HG02798 (cell line): ENCODE data around the gene NT5C2.
A peak's percentile ranks its signal among the peaks of the same experiment; 100 is the strongest.

Experiments used
- ATAC-seq: cut with Tn5 transposase; IDR thresholded peaks from one replicate; pipeline ENCODE4 v1.9.1; 2021; ENCODE audit warnings: mild to moderate bottlenecking; ENCODE audit not compliant: unreplicated experiment, poor library complexity

NT5C2 gene

DNA sequence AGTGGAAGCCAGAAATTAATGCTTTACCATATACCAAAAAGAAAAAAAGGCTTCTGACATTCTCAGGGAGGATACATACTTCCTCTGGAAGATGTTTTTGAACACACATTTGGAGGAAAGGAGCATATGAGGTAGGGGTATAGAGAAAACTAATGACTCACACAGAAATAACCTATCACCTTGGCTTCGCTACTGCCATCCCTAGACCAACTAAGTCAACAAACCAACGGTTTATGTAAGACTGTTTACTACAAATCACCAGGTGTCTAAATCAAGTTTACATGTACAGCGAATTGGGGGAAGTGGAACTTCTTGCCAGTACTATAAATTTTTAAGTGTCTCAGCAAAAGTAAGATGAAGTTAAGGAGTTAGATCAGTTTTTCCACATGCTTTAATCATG, 96.9 kb downstream of the NT5C2 start:
- ATAC-seq, result no peak

DNA sequence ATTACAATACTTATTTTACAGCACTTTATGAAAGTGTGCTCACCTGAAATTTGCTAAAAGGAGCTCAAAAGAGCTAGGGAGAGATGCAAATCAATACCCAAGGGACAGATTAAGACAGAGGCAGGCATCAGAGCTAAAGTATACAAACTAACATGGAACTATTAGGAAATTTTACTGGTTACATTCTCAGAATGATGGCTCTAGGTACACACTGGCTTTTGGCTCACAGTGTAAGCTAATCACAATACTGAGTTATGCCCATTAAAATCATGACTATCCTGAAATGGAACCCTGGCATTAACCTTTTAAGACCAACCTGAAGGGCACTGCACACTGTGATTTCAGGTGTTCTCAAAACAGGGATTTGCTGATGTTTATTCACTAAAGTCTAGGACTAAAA, 98.1 kb downstream of the NT5C2 start:
- ATAC-seq, result no peak

DNA sequence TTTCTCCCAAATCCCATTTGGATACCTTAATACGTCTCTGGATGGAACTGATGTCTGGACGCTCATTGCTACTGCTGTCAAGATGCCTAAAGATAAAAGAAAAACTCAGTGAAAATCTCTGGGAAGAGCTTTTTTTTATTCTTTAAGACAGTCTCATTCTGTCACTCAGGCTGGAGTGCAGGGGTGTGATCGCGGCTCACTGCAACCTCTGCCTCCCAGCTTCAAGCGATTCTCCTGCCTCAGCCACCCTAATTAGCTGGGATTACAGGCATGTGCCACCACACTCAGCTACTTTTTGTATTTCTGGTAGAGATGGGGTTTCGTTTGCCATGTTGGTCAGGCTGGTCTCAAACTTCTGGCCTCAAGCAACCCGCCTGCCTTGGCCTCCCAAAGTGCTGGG, 102.2 kb downstream of the NT5C2 start:
- no peak for ATAC-seq

DNA sequence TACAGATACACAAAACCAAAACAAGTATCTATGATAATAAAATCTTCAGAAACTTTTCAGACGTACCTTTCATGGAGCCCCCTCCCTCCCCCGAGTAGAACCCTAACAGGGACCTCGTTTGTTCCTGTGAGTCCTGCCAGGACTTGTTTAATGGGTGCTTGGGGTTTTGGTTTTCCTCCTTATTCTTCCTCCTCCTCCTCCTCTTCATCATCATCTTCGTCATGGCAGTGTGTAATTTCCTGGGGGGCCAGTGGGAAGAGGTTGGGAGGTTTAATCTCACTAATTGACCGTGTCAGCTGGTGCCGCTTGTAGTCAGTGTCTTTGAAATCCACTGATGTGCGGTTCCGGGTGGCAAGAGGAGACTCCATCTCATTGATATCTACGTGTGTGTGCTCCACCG, 103.6 kb downstream of the NT5C2 start:
- no peak for ATAC-seq

DNA sequence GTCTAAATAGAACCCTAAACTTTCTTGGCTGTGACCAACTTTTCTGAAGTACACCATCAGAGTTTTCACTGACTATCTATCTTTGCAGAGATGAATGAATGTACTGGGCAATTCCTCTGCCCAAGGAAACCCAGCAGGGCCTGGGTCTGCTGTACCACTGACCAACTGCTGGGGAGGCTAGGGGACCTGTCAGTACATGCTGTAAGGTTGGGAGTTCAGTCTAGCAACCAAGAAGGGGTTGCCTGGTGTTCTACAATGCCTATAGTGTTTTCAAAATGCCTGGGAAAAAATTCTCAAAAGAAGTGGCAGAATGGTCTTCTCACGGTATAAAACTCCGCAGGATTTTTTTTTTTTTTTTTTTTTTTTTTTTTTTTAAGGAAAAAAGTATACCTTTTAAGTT, 106.3 kb downstream of the NT5C2 start:
- no peak for ATAC-seq

DNA sequence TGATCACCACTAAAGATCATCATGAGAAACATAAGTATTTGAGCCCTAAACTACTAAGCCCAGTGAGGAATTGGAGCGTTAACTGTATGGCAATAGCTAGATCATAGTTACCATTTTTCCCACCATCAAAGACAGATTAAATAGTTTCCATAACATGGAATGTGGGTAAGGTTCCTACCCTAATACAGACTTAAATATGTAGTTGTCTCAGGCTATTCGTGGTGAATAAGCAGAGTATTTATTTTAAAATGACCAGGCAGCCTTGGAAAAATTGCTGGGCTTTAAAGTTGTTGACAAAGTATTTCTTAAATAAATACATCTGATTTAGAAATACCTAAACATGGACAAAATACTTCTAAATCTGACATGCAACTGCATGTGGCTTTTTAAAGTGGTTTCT, 106.8 kb downstream of the NT5C2 start:
- no peak for ATAC-seq

DNA sequence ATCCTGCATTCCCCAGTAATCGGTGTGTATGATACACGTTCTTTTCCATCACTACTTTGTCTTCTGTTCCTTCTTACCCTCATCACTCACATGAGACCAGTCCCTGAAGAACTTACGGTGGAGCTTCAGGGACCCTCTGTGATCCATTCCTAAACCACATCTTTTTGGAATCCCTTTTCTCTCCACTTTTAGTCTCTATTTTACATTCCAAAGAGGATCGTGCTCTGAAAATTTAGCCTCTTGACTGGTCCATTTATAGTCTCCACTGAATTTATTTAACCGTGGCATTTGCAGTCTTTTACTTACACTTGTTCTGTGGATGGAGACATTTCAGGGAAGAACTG, 109.1 kb downstream of the NT5C2 start:
- ATAC-seq, result no peak

DNA sequence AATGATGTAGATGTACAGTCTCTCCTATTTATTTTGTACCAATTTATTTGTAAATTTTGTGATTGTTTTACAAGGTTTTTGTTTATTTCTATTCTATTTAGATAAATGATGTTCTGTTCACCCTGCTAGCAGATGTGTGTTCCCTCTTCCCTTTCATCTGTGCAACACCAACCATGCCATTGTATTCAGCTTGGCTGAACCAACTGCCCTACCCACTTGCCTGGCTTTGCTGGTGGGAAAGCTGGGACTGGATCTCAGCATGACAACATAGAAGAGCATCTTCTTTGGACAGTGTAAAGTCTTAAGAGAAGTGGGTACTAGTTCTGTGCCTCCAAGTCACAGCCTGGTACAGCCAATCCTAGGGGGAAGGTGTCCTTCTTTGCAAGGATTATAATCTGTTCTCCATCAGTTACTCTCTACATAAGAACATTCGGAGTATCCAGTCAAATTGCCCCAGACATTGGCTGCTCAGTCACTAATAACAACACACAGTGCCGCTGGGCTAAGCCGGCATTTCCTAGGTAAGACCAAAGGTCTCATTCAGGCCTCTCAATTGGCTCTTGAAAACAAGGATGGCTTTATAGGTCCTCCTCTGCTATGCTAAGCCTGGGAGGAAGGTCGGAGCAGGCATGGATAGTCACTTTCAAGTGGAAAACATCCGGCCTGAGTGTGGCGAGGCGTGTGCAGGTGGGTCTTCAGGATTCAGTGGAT, 109.7 kb downstream of the NT5C2 start:
- ATAC-seq, result no peak

DNA sequence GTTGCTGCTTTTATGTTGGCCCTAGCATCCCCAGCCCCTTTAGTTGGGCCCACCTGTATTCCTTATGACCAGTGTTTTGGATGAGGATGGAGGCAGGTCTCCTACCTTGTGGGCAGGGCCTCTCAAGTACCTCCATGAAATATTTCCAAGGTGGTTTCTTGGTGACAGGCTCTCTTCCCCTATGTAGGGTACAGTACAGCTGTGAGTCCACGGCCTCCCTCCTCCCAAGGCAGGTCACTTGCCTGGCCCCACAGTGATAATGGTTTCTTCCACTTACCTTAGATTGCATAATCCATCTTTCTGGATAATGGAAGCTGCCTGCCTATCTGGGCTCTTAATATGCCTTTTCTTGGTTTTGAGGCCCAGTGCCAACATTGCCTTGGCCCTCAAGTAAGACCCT, 110.4 kb downstream of the NT5C2 start:
- ATAC-seq, result no peak

DNA sequence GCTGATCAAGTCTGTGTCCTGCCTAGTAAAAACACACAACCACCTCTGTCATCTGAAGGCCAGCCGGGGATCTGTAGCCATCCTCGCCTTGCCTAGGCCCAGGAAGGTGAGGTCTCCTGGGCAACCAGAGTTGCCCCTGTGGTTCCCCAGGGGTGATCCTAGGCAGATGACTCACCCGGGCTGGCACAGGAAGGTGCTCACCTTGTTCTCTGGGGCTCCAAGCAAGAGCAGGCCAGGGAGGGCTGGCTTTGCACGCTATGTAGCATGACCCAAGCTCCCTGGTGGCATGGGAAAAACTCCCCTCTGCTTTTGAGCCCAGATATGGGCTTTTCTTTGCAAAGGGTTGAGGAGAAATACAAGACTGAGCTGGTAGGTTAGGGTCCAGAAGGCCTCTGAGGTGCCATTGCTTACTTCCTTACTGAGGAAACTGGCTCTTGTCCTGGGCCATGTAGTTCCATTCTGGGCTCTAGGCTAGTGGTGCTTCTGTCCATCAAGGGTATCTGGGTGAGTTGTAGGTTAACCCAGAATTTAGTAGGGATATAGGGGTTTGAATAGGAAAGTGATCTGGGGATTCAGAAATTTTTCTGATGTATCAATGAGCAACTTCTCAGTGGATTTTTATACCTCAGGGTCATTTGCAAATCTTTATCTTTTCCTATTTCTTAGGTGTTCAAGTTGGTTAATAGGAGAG, 112.0 kb downstream of the NT5C2 start:
- ATAC-seq, result no peak

DNA sequence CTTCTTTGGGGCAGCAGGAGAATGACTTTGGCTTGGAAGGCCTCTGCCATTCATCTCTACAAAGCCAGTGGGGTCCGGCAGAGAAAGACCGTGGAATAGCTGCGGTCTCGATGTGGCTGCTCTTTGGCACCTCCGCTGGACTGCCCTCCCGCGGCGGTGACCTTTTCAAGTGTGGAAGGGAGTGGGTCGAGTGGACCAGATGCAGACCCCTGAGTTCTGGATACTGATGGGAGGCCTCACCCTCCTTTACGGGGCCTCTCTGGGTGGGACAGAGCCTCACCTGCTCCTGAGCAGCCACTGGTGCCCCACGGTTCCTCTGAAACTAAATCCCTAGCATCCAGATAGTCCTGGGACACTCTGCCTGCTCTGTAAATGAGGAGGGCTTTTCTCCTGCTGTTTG, 113.1 kb downstream of the NT5C2 start:
- no peak for ATAC-seq

DNA sequence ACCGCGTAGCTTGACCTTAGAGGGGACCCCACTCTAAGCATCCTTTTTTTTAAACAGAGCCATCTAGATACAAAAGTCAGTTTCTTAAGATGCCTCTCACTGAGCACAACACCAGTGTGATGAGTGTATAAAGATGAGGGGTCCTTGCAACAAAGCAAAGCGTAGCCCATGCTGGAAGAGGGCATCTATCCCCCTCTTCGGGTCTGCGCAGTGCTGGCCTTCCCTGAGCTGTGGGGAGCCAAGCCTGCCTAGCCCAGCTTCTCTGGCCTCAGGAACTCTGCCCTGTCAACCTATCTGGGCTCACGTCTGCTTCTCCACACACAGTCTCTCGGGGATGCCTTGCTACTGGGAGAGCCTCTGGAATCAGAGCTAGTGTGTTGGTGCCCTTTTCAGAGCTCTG, 114.0 kb downstream of the NT5C2 start:
- no peak for ATAC-seq

DNA sequence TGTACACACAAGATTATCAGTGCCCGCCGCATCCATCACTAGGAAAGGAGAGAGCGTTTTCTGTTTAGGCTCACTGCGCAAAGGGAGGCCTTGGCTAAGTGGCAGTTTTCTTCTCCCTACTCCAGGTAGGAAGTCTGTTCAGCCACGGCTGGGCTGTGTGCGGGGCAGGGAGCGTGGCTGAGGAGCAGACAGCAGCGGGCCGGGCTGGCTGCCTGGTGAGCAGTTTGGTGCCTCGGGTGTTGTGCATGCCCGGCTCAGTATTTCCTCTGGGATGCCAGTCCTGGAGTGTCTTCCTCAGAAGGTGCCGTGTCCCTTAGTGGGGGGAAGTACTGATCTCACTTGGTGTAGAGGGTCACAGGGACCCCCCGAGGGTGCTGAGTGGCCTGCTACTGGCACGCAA, 114.4 kb downstream of the NT5C2 start:
- ATAC-seq, result no peak

DNA sequence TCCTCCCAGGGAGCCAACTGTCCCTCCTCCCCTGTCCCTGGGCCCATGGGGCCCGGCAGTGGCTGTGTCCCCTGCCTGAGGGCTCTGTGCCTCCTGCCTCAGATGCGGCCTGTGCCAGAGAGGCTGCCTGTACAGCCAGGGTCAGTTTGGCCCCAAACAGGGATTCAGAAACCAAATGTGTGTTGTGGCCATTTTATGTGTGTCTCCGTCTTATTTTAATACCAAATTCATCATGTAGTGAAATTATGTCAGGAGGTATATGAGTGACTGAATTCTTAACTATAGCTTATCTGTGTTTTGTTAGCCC, 114.8 kb downstream of the NT5C2 start:
- no peak for ATAC-seq

DNA sequence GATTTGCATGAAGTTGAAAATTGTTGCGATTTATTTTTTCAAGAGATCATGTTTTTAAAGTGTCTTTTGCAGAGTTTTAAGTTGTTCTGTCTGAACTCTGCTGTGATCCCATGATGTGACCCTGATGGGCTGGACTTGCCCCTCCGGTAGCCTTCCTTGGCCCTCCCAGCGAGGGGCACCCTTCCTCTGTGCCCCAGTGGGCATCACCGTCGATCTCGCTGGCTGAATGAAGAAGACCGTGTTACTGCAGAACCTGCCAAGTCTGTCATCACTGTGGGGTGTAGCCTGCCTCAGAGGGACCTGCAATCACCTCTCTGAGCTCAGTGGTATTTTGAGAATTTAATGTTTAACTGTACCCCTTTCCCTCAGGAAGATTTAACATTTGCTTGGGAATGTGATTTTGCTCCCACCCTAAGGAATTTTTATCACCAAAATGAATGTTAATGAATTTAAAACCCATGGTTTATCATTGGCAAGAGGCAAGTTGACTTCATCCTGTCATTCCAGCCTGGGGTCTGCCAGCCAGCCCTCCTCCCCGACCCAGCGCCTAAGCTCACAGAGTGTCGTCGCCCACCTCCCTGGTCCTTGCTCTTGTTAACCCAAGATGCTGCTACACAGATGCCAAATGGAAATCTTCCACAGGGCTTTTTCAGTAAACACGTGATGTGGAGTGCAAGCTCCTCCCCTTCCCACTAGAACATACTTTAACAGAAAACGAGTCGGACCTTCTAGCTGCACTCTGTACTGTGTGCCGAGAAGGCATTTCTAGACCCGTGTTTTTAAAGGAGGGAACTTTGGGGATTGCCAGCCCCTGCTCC, 115.4 kb downstream of the NT5C2 start:
- no peak for ATAC-seq

DNA sequence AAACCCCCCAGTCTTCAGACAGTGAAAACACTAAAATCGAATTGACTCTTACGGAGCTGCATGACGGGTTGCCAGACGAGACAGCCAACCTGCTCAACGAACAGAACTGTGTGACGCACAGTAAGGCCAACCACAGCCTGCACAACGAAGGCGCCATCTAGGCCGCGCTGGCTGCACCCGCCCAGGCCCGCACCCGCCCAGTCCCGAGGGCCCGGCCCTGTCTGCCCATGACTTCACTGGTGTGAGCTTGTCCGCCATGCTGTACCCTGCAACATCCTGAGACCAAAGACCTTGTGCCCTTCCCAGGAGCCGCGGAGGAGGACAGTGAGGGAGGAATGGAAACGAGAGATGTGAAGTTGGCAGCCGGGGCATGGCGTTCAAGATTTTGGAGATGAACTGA, 116.1 kb downstream of the NT5C2 start:
- ATAC-seq, result no peak

DNA sequence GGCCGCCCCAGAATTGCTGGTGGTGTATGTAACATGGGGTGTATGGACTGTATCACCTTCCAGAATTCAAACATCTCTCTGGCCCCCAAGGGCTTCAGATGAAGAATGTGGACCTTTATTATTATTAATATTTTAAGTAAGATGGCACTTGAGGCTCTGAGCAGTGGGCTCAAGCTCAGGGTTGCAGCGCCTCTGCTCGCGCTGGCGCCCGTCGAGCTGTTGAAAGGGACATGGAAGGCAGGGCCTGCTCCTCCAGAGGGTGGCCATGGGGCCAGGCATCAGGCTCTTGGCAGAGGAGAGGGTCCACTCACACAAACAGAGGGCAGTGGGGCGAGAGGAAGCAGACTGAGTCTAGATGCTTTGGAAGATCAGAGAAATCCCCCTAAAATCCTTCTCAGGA, 120.2 kb downstream of the NT5C2 start:
- no peak for ATAC-seq

DNA sequence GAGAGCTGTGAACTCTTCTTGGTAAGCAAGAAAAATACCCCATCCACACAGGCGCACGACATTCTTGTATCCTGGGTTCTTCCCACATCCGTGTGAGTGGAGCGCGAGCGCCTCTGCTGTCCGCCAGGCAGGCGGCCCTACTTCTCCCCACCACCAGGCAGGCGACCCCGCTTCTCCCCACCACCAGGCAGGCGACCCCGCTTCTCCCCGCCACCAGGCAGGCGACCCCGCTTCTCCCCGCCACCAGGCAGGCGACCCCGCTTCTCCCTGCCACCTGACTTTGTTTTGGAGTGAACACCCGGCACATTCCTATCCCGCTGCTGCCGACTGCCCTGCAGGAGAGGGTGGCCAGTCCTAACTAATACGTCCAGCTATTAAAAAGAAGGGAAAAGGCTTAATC, 120.8 kb downstream of the NT5C2 start:
- no peak for ATAC-seq

DNA sequence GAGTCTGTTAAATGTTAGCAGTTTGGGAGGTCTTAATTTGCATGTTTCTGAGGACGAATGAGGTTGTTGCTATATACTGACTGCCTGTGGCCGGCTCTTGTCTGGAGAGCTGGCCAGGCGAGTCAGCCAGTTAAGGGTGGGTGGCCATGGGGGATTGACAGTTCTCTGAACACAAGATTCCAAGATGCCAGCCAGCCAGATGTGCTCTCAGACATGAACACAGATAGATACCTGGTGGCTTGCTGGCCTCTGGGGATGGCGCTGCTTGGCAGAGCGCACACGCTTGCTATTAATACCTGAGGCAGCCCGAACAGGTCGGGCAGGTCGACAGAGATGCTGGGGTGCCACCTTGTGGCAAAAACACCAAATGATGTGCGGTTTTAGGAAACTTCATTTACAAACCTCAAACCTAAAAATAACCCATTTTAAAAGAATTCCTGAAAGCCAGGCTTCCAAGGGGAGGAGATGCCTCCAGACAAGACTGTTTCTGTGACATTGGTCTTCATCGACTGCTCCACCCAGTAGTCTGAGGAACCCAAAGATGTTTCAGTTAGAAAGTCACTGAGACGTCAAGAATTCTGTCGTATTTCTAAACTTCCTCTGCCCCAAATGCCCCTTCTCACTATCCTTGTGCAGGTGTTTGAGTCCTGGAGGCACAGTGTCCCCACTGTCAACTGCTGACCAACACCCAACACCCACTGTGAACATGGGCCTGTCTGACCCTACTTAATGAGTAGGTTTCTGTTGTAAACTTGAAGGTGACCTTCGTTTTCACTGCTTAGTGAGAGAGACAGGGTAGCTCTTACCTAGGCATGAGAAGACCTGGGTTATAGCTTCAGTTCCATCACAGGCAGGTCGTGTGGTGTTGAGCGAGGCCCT, 123.4 kb downstream of the NT5C2 start:
- ATAC-seq, result peak; percentile 70

DNA sequence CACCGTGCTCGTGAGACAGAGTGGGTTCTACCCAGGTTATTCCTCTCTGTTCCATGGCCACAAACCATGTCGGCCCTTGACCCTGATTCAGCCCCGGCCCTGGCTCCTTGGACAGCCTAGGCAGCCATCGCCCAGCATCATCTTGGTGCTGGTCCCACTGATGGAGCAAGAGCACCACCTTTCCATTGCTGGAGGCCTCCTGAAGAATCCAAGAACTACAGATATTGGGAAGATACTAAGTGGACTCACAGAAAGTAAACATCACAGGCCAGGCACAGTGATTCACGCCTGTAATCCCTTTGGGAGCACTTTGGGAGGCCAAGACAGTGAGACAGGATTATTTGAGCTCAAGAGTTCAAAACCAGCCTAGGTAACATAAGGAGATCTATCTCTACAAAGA, 125.1 kb downstream of the NT5C2 start:
- ATAC-seq, result no peak

DNA sequence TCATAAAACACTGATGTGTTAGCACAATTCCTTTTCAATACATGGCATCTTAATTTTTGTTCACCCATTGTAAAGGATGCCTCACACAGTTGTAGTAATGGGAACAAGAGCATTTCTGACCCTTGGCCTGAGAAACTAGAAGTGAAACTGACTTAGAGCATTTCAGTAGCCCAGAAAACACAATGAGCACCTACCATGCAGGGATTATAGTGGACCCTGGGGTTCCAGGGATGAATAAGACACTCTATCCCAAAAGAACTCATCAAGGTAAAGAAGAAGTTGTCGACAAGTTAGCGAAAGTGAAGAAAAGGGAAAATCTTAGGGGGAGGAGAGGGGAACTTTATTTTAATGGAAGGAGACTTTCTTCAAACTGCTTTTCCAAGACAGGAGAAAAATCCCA, 125.6 kb downstream of the NT5C2 start:
- no peak for ATAC-seq
